Measurements from ENCODE around the gene ZNF512.
"Not testable (repeated sequence)": the region's sequence is repeated elsewhere in the genome, so short reads cannot be mapped to it uniquely, and the experiment has no call there.

Gene ZNF512

GRCh38 chr2:27551514-27551913 is 31.3 kb upstream of the ZNF512 start:
- TF ChIP-seq ZFX (IDR thresholded peaks at IDR 0.05) (no peak), CTCF (conservative IDR thresholded peaks at IDR 0.05) (no peak)
- no peak overlapping the region for H3K27ac ChIP-seq

GRCh38 chr2:27552941-27553340 is 29.9 kb upstream of the ZNF512 start:
- H3K27ac ChIP-seq: no peak overlapping the region
- no peak for TF ChIP-seq ZFX (IDR thresholded peaks at IDR 0.05)
- no peak for TF ChIP-seq CTCF (conservative IDR thresholded peaks at IDR 0.05)

GRCh38 chr2:27554451-27554850 is 28.4 kb upstream of the ZNF512 start:
- not testable (repeated sequence) for H3K27ac ChIP-seq

- no peak overlapping the region for H3K27ac ChIP-seq
- no peak for TF ChIP-seq CTCF (conservative IDR thresholded peaks at IDR 0.05)
- TF ChIP-seq ZFX (IDR thresholded peaks at IDR 0.05): no peak
These were observed 23.6 kb upstream of the ZNF512 start for GRCh38 chr2:27559228-27559627.

GRCh38 chr2:27561060-27561459 is 21.8 kb upstream of the ZNF512 start:
- TF ChIP-seq CTCF (conservative IDR thresholded peaks at IDR 0.05) (no peak), ZFX (IDR thresholded peaks at IDR 0.05) (no peak)
- H3K27ac ChIP-seq: no peak overlapping the region

GRCh38 chr2:27566628-27567027 is 16.2 kb upstream of the ZNF512 start:
- no peak for TF ChIP-seq ZFX (IDR thresholded peaks at IDR 0.05)
- TF ChIP-seq CTCF (conservative IDR thresholded peaks at IDR 0.05): no peak
- H3K27ac ChIP-seq: no peak overlapping the region

- TF ChIP-seq ZFX (IDR thresholded peaks at IDR 0.05) (no peak), CTCF (conservative IDR thresholded peaks at IDR 0.05) (no peak)
- H3K27ac ChIP-seq: no peak overlapping the region
These were observed 13.4 kb upstream of the ZNF512 start for GRCh38 chr2:27569398-27569797.

GRCh38 chr2:27571197-27571596 is 11.6 kb upstream of the ZNF512 start:
- no peak overlapping the region for H3K27ac ChIP-seq
- no peak for TF ChIP-seq ZFX (IDR thresholded peaks at IDR 0.05)
- TF ChIP-seq CTCF (conservative IDR thresholded peaks at IDR 0.05): no peak

Measured in C4-2B (cell line).